PC-9 (cell line): ENCODE measurements around the gene APOB. TPM values are rescaled to one million over a fixed set of nuclear protein-coding genes. Genes with fewer than 3 reads are reported as not detected.

Source experiments
- BruUV-seq: library from RNA; stranded (reverse); fragments of 400-500 nt; replicated peaks from 2 replicates; lab custom pipeline; 2021; lab: Mats Ljungman, UMichigan
- CTCF ChIA-PET: fragments of 300-600 bp; sonication (Branson Sonifier 250); formaldehyde crosslinking; loops from one replicate; lab custom pipeline; 2022; ENCODE audit warnings: antibody characterized with exemption; lab: Charles Lee
- POLR2A ChIA-PET: fragments of 300-600 bp; sonication (Branson Sonifier 250); formaldehyde crosslinking; loops from one replicate; lab custom pipeline; 2022; ENCODE audit warnings: antibody characterized with exemption; ENCODE audit not compliant: unreplicated experiment; lab: Charles Lee
- DNase-seq, 2 experiments: peaks; one replicate each; pipeline versions ENCODE4 v3.0.0 to v3.0.0-alpha.2; 2015 to 2022; ENCODE audit warnings: mixed read lengths in 1 of 2
- H2AFZ ChIP-seq: fragments of 200-600 bp; sonication (generic); 2 replicates; pipeline ENCODE4 v1.8.1; 2017; ENCODE audit warnings: antibody characterized with exemption
- H3F3A ChIP-seq: fragments of 200-600 bp; sonication (generic); 2 replicates; pipeline ENCODE4 v1.8.1; 2017; ENCODE audit warnings: antibody characterized with exemption, mild to moderate bottlenecking, low read depth; ENCODE audit not compliant: insufficient read depth
- H3K27ac ChIP-seq: fragments of 200-600 bp; sonication (generic); 2 replicates; pipeline ENCODE4 v1.6.1; 2016; ENCODE audit warnings: mixed run types
- H3K27me3 ChIP-seq: fragments of 200-600 bp; sonication (generic); 2 replicates; pipeline ENCODE4 v1.6.1; 2016; ENCODE audit warnings: low read depth, mixed run types; ENCODE audit not compliant: insufficient read depth
- H3K36me3 ChIP-seq: fragments of 200-600 bp; sonication (generic); 2 replicates; pipeline ENCODE4 v1.6.1; 2016; ENCODE audit warnings: low read depth, mixed run types
- H3K4me1 ChIP-seq: fragments of 200-600 bp; sonication (generic); replicated peaks from 2 replicates; pipeline ENCODE4 v1.6.1; 2016; ENCODE audit warnings: mixed run types; ENCODE audit not compliant: insufficient read depth
- H3K4me2 ChIP-seq: fragments of 200-600 bp; sonication (generic); 2 replicates; pipeline ENCODE4 v1.6.1; 2017; ENCODE audit warnings: mixed run types
- H3K4me3 ChIP-seq: fragments of 200-600 bp; sonication (generic); 2 replicates; pipeline ENCODE4 v1.6.1; 2016; ENCODE audit warnings: mixed run types
- H3K79me2 ChIP-seq: fragments of 200-600 bp; sonication (generic); 2 replicates; pipeline ENCODE4 v1.6.1; 2017; ENCODE audit warnings: low read depth, mixed run types
- H3K9me2 ChIP-seq: fragments of 200-600 bp; sonication (generic); 2 replicates; pipeline ENCODE4 v1.8.1; 2017; ENCODE audit warnings: mild to moderate bottlenecking; ENCODE audit not compliant: insufficient read depth
- H3K9me3 ChIP-seq: fragments of 200-600 bp; sonication (generic); 2 replicates; pipeline ENCODE4 v1.8.1; 2016; ENCODE audit warnings: low read depth; ENCODE audit not compliant: insufficient read depth
- H4K20me1 ChIP-seq: fragments of 200-600 bp; sonication (generic); 2 replicates; pipeline ENCODE4 v1.8.1; 2017; ENCODE audit not compliant: insufficient read depth
- EZH2 ChIP-seq: fragments of 200-600 bp; sonication (generic); IDR thresholded peaks from 2 replicates; pipeline ENCODE4 v1.8.0; 2017; ENCODE audit warnings: antibody characterized with exemption, low read depth
- intact Hi-C: fragments of 100-400 bp; cut with micrococcal nuclease; formaldehyde crosslinking; loops from one replicate; pipeline ENCODE4 v1.10.0; 2022; ENCODE audit not compliant: unreplicated experiment
- total RNA-seq: library from RNA; stranded (reverse); gene quantifications from 2 replicates; pipeline ENCODE4 v1.2.3, GENCODE V29; 2021
- TF ChIP-seq, protein P1 (sequence below): fragments of 200-600 bp; sonication (generic); conservative IDR thresholded peaks from 2 replicates; pipeline ENCODE4 v1.6.1; 2017; ENCODE audit warnings: mixed run types, antibody characterized with exemption, mild to moderate bottlenecking, moderate library complexity

The APOB gene
- total RNA-seq, 1 experiment from 2014 or later = not detected

DNA sequence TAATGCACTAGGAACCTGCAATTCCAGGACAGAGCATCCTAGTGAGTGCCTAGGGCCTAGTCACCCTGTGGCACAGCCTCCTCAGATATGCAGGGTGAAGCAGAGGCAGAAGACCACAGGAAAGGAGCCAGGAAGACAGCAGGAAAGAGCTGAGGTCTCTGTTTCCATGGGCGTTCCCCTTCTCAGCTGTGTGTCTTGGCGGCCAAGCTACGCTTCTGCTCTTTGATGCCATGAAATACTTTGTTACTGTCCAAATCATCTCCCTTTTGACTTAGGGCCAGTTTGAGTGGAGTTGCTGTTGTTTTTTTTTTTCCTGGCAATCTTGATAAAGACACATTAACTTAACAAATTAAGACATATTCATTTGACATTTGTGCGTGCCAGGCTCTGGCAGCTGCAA is 67.3 kb downstream of the APOB start:
- POLR2A ChIA-PET = no interaction called here
- H3K9me2 ChIP-seq = no peaks in the 10 kb centered on the region
- no peaks in the 10 kb centered on the region for H4K20me1 ChIP-seq
- no peak overlapping the region for H3K4me3 ChIP-seq
- TF ChIP-seq EZH2 = no peak
- TF ChIP-seq, protein P1, sequence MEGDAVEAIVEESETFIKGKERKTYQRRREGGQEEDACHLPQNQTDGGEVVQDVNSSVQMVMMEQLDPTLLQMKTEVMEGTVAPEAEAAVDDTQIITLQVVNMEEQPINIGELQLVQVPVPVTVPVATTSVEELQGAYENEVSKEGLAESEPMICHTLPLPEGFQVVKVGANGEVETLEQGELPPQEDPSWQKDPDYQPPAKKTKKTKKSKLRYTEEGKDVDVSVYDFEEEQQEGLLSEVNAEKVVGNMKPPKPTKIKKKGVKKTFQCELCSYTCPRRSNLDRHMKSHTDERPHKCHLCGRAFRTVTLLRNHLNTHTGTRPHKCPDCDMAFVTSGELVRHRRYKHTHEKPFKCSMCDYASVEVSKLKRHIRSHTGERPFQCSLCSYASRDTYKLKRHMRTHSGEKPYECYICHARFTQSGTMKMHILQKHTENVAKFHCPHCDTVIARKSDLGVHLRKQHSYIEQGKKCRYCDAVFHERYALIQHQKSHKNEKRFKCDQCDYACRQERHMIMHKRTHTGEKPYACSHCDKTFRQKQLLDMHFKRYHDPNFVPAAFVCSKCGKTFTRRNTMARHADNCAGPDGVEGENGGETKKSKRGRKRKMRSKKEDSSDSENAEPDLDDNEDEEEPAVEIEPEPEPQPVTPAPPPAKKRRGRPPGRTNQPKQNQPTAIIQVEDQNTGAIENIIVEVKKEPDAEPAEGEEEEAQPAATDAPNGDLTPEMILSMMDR = no peak
- intact Hi-C loops = no loop called here
- no peak overlapping the region for H2AFZ ChIP-seq
- no peaks in the 10 kb centered on the region for H3K79me2 ChIP-seq
- CTCF ChIA-PET = no interaction called here
- no peaks in the 10 kb centered on the region for H3K9me3 ChIP-seq
- H3K27me3 ChIP-seq = no peaks in the 10 kb centered on the region
- no peak overlapping the region for H3K4me2 ChIP-seq
- no peak overlapping the region for H3K27ac ChIP-seq
- H3K36me3 ChIP-seq = no peaks in the 10 kb centered on the region
- no peaks in the 10 kb centered on the region for H3F3A ChIP-seq
- DNase-seq = no peak
- no peaks in the 10 kb centered on the region for H3K4me1 ChIP-seq
- BruUV-seq = no TSS peak

- intact Hi-C loops = no loop called here
- no peaks in the 10 kb centered on the region for H3F3A ChIP-seq
- no peaks in the 10 kb centered on the region for H3K4me1 ChIP-seq
- DNase-seq = no peak
- no peak for TF ChIP-seq EZH2
- TF ChIP-seq, protein P1 = no peak
- no peaks in the 10 kb centered on the region for H4K20me1 ChIP-seq
- POLR2A ChIA-PET = no interaction called here
- no peaks in the 10 kb centered on the region for H3K9me2 ChIP-seq
- peaks cover 16% of the 10 kb centered on the region for H3K27me3 ChIP-seq
- CTCF ChIA-PET = no interaction called here
- no peak overlapping the region for H2AFZ ChIP-seq
- H3K79me2 ChIP-seq = no peaks in the 10 kb centered on the region
- H3K9me3 ChIP-seq = no peaks in the 10 kb centered on the region
- H3K27ac ChIP-seq = no peak overlapping the region
- H3K36me3 ChIP-seq = no peaks in the 10 kb centered on the region
- H3K4me2 ChIP-seq = no peak overlapping the region
- H3K4me3 ChIP-seq = no peak overlapping the region
- BruUV-seq = no TSS peak
These were observed 70.9 kb downstream of the APOB start for GRCh38 chr2:20972792-20973565.

DNA sequence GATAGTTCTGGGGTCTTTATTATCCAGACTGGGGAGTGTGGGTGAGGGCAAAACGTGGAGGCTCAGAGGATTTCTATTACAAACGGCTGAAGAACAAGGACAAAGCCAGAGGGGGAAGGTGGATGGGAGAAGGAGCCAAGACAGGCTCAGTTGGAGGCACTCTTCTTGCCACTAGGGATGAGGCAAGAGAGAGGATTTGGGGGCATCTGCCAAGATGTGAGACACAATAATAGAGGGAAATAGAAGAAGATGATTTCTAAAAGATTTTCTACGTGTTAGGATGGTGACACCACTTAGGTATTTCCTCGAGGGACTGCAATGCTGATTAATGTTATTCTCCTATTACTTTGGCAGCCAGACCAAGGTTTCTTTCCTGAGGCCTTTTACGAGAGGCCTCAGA is 71.8 kb downstream of the APOB start:
- no peaks in the 10 kb centered on the region for H3F3A ChIP-seq
- peaks cover 23% of the 10 kb centered on the region for H3K27me3 ChIP-seq
- TF ChIP-seq EZH2 = no peak
- TF ChIP-seq, protein P1 = no peak
- no peaks in the 10 kb centered on the region for H3K9me2 ChIP-seq
- no peak overlapping the region for H3K4me2 ChIP-seq
- no TSS peak for BruUV-seq
- no peak overlapping the region for H3K4me3 ChIP-seq
- H4K20me1 ChIP-seq = no peaks in the 10 kb centered on the region
- POLR2A ChIA-PET = no interaction called here
- no peaks in the 10 kb centered on the region for H3K9me3 ChIP-seq
- no peak overlapping the region for H2AFZ ChIP-seq
- no peaks in the 10 kb centered on the region for H3K4me1 ChIP-seq
- no peaks in the 10 kb centered on the region for H3K36me3 ChIP-seq
- CTCF ChIA-PET = no interaction called here
- H3K79me2 ChIP-seq = no peaks in the 10 kb centered on the region
- no peak overlapping the region for H3K27ac ChIP-seq
- intact Hi-C loops = no loop called here
- no peak for DNase-seq
